ENCODE results near the gene ZNG1A.
"Not testable (repeated sequence)": the region's sequence is repeated elsewhere in the genome, so short reads cannot be mapped to it uniquely, and the experiment has no call there.

DNA sequence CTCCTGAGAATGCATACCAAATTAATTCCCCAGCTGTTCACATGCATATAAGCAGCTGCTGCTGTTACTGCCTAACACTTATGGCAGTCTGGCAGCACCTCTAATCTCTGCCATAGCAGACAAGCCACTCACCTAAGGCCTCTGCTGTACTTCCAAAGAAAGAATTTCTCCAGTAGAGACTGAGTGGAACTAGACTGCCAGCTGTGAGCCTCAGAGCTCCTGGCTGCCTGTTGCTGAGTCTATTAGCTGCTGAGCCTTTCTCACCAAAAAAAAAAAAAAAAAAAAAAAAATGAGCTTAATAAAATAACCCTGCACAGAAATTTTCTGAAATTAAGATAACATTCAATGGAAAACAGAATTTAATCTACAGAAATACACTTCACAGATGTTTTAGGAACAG is 27.7 kb downstream of the ZNG1A start:
- TF ChIP-seq, protein P1, sequence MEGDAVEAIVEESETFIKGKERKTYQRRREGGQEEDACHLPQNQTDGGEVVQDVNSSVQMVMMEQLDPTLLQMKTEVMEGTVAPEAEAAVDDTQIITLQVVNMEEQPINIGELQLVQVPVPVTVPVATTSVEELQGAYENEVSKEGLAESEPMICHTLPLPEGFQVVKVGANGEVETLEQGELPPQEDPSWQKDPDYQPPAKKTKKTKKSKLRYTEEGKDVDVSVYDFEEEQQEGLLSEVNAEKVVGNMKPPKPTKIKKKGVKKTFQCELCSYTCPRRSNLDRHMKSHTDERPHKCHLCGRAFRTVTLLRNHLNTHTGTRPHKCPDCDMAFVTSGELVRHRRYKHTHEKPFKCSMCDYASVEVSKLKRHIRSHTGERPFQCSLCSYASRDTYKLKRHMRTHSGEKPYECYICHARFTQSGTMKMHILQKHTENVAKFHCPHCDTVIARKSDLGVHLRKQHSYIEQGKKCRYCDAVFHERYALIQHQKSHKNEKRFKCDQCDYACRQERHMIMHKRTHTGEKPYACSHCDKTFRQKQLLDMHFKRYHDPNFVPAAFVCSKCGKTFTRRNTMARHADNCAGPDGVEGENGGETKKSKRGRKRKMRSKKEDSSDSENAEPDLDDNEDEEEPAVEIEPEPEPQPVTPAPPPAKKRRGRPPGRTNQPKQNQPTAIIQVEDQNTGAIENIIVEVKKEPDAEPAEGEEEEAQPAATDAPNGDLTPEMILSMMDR (IDR thresholded peaks at IDR 0.05; ENCODE audit: poor library complexity, severe bottlenecking): not testable (repeated sequence)
- not testable (repeated sequence) for TF ChIP-seq EP300 (conservative IDR thresholded peaks at IDR 0.05; ENCODE audit: poor library complexity, severe bottlenecking); MXI1 (conservative IDR thresholded peaks at IDR 0.05; ENCODE audit: poor library complexity, severe bottlenecking); EZH2 (IDR thresholded peaks at IDR 0.05; ENCODE audit: borderline replicate concordance, insufficient read depth, low read length, poor library complexity, severe bottlenecking); REST (IDR thresholded peaks at IDR 0.05; ENCODE audit: borderline replicate concordance)

Data from neural cell (in vitro differentiated cells).